ENCODE data around the gene ANKRD27.

- TF ChIP-seq CTCF (IDR thresholded peaks at IDR 0.05) = no peak
- TF ChIP-seq EP300 (IDR thresholded peaks at IDR 0.05) = no peak
- TF ChIP-seq POLR2AphosphoS5 (IDR thresholded peaks at IDR 0.05) = no peak
These were observed 5.7 kb downstream of the ANKRD27 start for GRCh38 chr19:32669310-32669709.

Measured in suprapubic skin (tissue), 4 donors.